Measurements from ENCODE around the gene RNU1-3.
"Not testable (repeated sequence)": the region's sequence is repeated elsewhere in the genome, so short reads cannot be mapped to it uniquely, and the experiment has no call there.

RNU1-3 gene

GRCh38 chr1:16666502-16667413, at the start of gene RNU1-3:
TSS of gene RNU1-3 (minus strand) at chr1:16666948.
- DNase-seq (ENCODE audit: extremely low spot score); CTCF ChIA-PET; POLR2A ChIA-PET: not testable (repeated sequence)

GRCh38 chr1:16713480-16713879, 46.7 kb upstream of the RNU1-3 start:
- POLR2A ChIA-PET; CTCF ChIA-PET; DNase-seq (ENCODE audit: extremely low spot score): not testable (repeated sequence)

- CTCF ChIA-PET, result not testable (repeated sequence)
Observed at GRCh38 chr1:16712984-16713383, 46.2 kb upstream of the RNU1-3 start.

GRCh38 chr1:16712582-16712981, 45.8 kb upstream of the RNU1-3 start:
- CTCF ChIA-PET; DNase-seq (ENCODE audit: extremely low spot score); POLR2A ChIA-PET: not testable (repeated sequence)

More at GRCh38 chr1:16712984-16713383, 46.2 kb upstream of the RNU1-3 start:
- POLR2A ChIA-PET; DNase-seq (ENCODE audit: extremely low spot score): not testable (repeated sequence)

- POLR2A ChIA-PET; DNase-seq (ENCODE audit: extremely low spot score); CTCF ChIA-PET: not testable (repeated sequence)
Observed at GRCh38 chr1:16712131-16712530, 45.4 kb upstream of the RNU1-3 start.

GRCh38 chr1:16710618-16711017, 43.9 kb upstream of the RNU1-3 start:
- CTCF ChIA-PET, result interaction anchor here (0.7 to 1.3 kb wide), 6 partner anchors 8 to 32 kb away, joined by 3 to 6 read pairs (median 4); no protein-coding TSS in a partner anchor
- POLR2A ChIA-PET; DNase-seq (ENCODE audit: extremely low spot score): not testable (repeated sequence)

- POLR2A ChIA-PET; DNase-seq (ENCODE audit: extremely low spot score): not testable (repeated sequence)
- CTCF ChIA-PET, result interaction anchor here (0.7 to 3.6 kb wide), 14 partner anchors 8 to 251 kb away, joined by 3 to 37 read pairs (median 4); no protein-coding TSS in a partner anchor
Observed at GRCh38 chr1:16709659-16710087, 42.9 kb upstream of the RNU1-3 start.

GRCh38 chr1:16708704-16709103, 42.0 kb upstream of the RNU1-3 start:
- POLR2A ChIA-PET; DNase-seq (ENCODE audit: extremely low spot score): not testable (repeated sequence)
- CTCF ChIA-PET, result interaction anchor here (0.7 to 3.6 kb wide), 12 partner anchors 9 to 252 kb away, joined by 3 to 37 read pairs (median 4); no protein-coding TSS in a partner anchor

- DNase-seq (ENCODE audit: extremely low spot score); POLR2A ChIA-PET: not testable (repeated sequence)
- CTCF ChIA-PET, result interaction anchor here (1.0 to 3.6 kb wide), 9 partner anchors 8 to 340 kb away, joined by 3 to 37 read pairs (median 4); no protein-coding TSS in a partner anchor
Observed at GRCh38 chr1:16707130-16708093, 40.7 kb upstream of the RNU1-3 start.

- DNase-seq (ENCODE audit: extremely low spot score); POLR2A ChIA-PET: not testable (repeated sequence)
- CTCF ChIA-PET, result interaction anchor here (1.0 to 3.6 kb wide), 8 partner anchors 8 to 341 kb away, joined by 3 to 37 read pairs (median 4); no protein-coding TSS in a partner anchor
Observed at GRCh38 chr1:16706302-16706701, 39.6 kb upstream of the RNU1-3 start.

GRCh38 chr1:16704502-16705100, 37.9 kb upstream of the RNU1-3 start:
- DNase-seq (ENCODE audit: extremely low spot score); POLR2A ChIA-PET: not testable (repeated sequence)
- CTCF ChIA-PET, result interaction anchor here (1.0 to 1.4 kb wide), 4 partner anchors 8 to 84 kb away, joined by 3 to 5 read pairs (median 4); no protein-coding TSS in a partner anchor

- POLR2A ChIA-PET; DNase-seq (ENCODE audit: extremely low spot score): not testable (repeated sequence)
- CTCF ChIA-PET, result interaction anchor here (1.0 to 1.4 kb wide), 3 partner anchors 13 to 83 kb away, joined by 3 to 5 read pairs (median 4); no protein-coding TSS in a partner anchor
Observed at GRCh38 chr1:16704076-16704475, 37.3 kb upstream of the RNU1-3 start.

- CTCF ChIA-PET, result interaction anchor here (1.0 to 1.4 kb wide), 2 partner anchors 13 to 16 kb away, joined by 3 to 4 read pairs; no protein-coding TSS in a partner anchor
- POLR2A ChIA-PET; DNase-seq (ENCODE audit: extremely low spot score): not testable (repeated sequence)
Observed at GRCh38 chr1:16703602-16704001, 36.9 kb upstream of the RNU1-3 start.

GRCh38 chr1:16703141-16703540, 36.4 kb upstream of the RNU1-3 start:
- POLR2A ChIA-PET; DNase-seq (ENCODE audit: extremely low spot score): not testable (repeated sequence)
- CTCF ChIA-PET, result interaction anchor here (0.9 to 1.7 kb wide), 6 partner anchors 8 to 82 kb away, joined by 3 to 6 read pairs (median 4); no protein-coding TSS in a partner anchor

GRCh38 chr1:16702280-16702679, 35.5 kb upstream of the RNU1-3 start:
- CTCF ChIA-PET, result interaction anchor here (0.9 to 1.7 kb wide), 8 partner anchors 8 to 81 kb away, joined by 3 to 6 read pairs (median 4); no protein-coding TSS in a partner anchor
- DNase-seq (ENCODE audit: extremely low spot score); POLR2A ChIA-PET: not testable (repeated sequence)

- CTCF ChIA-PET, result interaction anchor here (1.0 to 1.5 kb wide), 3 partner anchors 10 to 85 kb away, joined by 3 to 4 read pairs (median 3); no protein-coding TSS in a partner anchor
- DNase-seq (ENCODE audit: extremely low spot score); POLR2A ChIA-PET: not testable (repeated sequence)
Observed at GRCh38 chr1:16701189-16701588, 34.4 kb upstream of the RNU1-3 start.
